Testis (tissue), 3 donors: ENCODE results near the gene BAHCC1. TPM values are rescaled to one million over a fixed set of nuclear protein-coding genes. Genes with fewer than 3 reads are reported as not detected.

Experiments used
- DNase-seq: peaks from one replicate; pipeline ENCODE4 v3.0.0-alpha.2; 2019
- H3K27ac ChIP-seq, 2 donors: fragments of 200-600 bp; sonication (generic); one replicate each; pipeline ENCODE4 v1.5.1; 2019
- H3K27me3 ChIP-seq: fragments of 200-600 bp; sonication (generic); one replicate; pipeline ENCODE4 v1.5.1; 2019
- H3K36me3 ChIP-seq: fragments of 200-600 bp; sonication (generic); one replicate; pipeline ENCODE4 v1.5.1; 2017; ENCODE audit warnings: low read depth; ENCODE audit errors: missing control alignments
- H3K4me1 ChIP-seq: fragments of 200-600 bp; sonication (generic); one replicate; pipeline ENCODE4 v1.5.1; 2019
- H3K4me3 ChIP-seq, 2 donors: fragments of 200-600 bp; sonication (generic); one replicate each; pipeline ENCODE4 v1.5.1; 2017 to 2019
- H3K9me3 ChIP-seq: fragments of 200-600 bp; sonication (generic); one replicate; pipeline ENCODE4 v1.5.1; 2017
- CTCF ChIP-seq, 3 experiments: fragments of 450-650 bp in 2 of 3; fragments of 200-600 bp in 1 of 3; sonication (generic) in 1 of 3; IDR thresholded peaks; one replicate each; pipeline ENCODE4 v1.5.1; 2016 to 2019; ENCODE audit warnings: antibody characterized with exemption in 3 of 3, mild to moderate bottlenecking in 2 of 3, moderate library complexity in 1 of 3
- POLR2A ChIP-seq: fragments of 450-650 bp; IDR thresholded peaks from one replicate; pipeline ENCODE4 v1.6.1; 2017; ENCODE audit warnings: antibody characterized with exemption, mild to moderate bottlenecking, moderate library complexity
- WGBS, 2 donors: methylation state at CpG; one replicate each; pipeline ENCODE4 v1.1.5; 2018; 5-methylcytosine and 5-hydroxymethylcytosine counted together
- intact Hi-C: fragments of 100-400 bp; cut with DNase I; formaldehyde crosslinking; loops from one replicate; pipeline ENCODE4 v1.15.1; 2023; ENCODE audit warnings: low total_unique reads
- polyA plus RNA-seq: library from polyadenylated mRNA; stranded (reverse); fragments of 350-450 nt; fragmentation: Illumina TruSeq; extraction: RNeasy Lipid Tissue Mini Kit (QIAGEN cat#74804); gene quantifications from one replicate; pipeline ENCODE4 v1.2.3, GENCODE V29; 2014; ENCODE audit warnings: low read depth, low replicate concordance; ENCODE audit not compliant: insufficient read depth
- total RNA-seq, 2 donors: library from RNA; depleted of rRNA; stranded (reverse); fragments of >200 nt; gene quantifications; one replicate each; pipeline ENCODE4 v1.2.3, GENCODE V29; 2016

Gene BAHCC1
- total and polyA plus RNA-seq, 3 donors from 2014 or later = 11.3 to 30.2 (median 29.2) TPM

GRCh38 chr17:81437191-81437651, 42.0 kb downstream of the BAHCC1 start:
- Histone ChIP-seq H3K27me3 (no peaks in the 10 kb centered on the region), H3K36me3 (no peaks in the 10 kb centered on the region), H3K4me1 (peaks cover 10% of the 10 kb centered on the region), H3K4me3 (no peak overlapping the region), H3K27ac (no peak overlapping the region), H3K9me3 (no peaks in the 10 kb centered on the region)
- intact Hi-C loops = no loop called here
- TF ChIP-seq POLR2A (no peak), CTCF (IDR thresholded peaks at IDR 0.05) (no peak)
- DNase-seq = no peak
- WGBS, 2 donors = 96% methylated on average over 10 of the region's 10 CpGs; no CpG with 5 or more reads in 1 of the 2 donors

GRCh38 chr17:81438007-81438659, 42.9 kb downstream of the BAHCC1 start:
- Histone ChIP-seq H3K27me3 (no peaks in the 10 kb centered on the region), H3K9me3 (no peaks in the 10 kb centered on the region), H3K4me3 (no peak overlapping the region), H3K27ac (no peak overlapping the region), H3K4me1 (peaks cover 10% of the 10 kb centered on the region), H3K36me3 (no peaks in the 10 kb centered on the region)
- WGBS, 2 donors = 94 to 100% methylated on average over 5 to 23 of the region's 23 CpGs
- intact Hi-C loops = no loop called here
- no peak for TF ChIP-seq CTCF (IDR thresholded peaks at IDR 0.05)
- no peak for TF ChIP-seq POLR2A
- no peak for DNase-seq

GRCh38 chr17:81438688-81439087, 43.4 kb downstream of the BAHCC1 start:
- H3K4me3 ChIP-seq = no peak overlapping the region
- peaks cover 10% of the 10 kb centered on the region for H3K4me1 ChIP-seq
- intact Hi-C loops = no loop called here
- no peaks in the 10 kb centered on the region for H3K36me3 ChIP-seq
- H3K27ac ChIP-seq = no peak overlapping the region
- no peaks in the 10 kb centered on the region for H3K27me3 ChIP-seq
- TF ChIP-seq CTCF (IDR thresholded peaks at IDR 0.05) (no peak), POLR2A (no peak)
- H3K9me3 ChIP-seq = no peaks in the 10 kb centered on the region
- no peak for DNase-seq
- WGBS, 2 donors = 87 to 89% methylated on average over 7 to 10 of the region's 10 CpGs

GRCh38 chr17:81440051-81440471, 44.8 kb downstream of the BAHCC1 start:
- TF ChIP-seq POLR2A = no peak
- no peak for TF ChIP-seq CTCF (IDR thresholded peaks at IDR 0.05)
- Histone ChIP-seq H3K27ac (no peak overlapping the region), H3K4me1 (peaks cover 10% of the 10 kb centered on the region), H3K4me3 (no peak overlapping the region), H3K27me3 (no peaks in the 10 kb centered on the region), H3K9me3 (no peaks in the 10 kb centered on the region), H3K36me3 (no peaks in the 10 kb centered on the region)
- intact Hi-C loops = no loop called here
- WGBS, 2 donors = 94 to 95% methylated on average over 14 of the region's 14 CpGs
- no peak for DNase-seq
